Mucosa of gallbladder (tissue), 1 donor: ENCODE measurements around the gene TTLL1. TPM values are rescaled to one million over a fixed set of nuclear protein-coding genes. Genes with fewer than 3 reads are reported as not detected.

Source experiments
- DNase-seq: peaks from one replicate; pipeline ENCODE4 v3.0.0-alpha.2; 2020; ENCODE audit warnings: low spot score
- total RNA-seq: library from RNA; stranded (reverse); gene quantifications from one replicate; pipeline ENCODE4 v1.2.1, GENCODE V29; 2021
- donor health status: DM: no; HTN: no; CAD: no.

The TTLL1 gene
- total RNA-seq: 5.9 TPM

GRCh38 chr22:43088984-43089717, at the start of gene TTLL1:
TTLL1 (minus strand) TSS chr22:43089391; CDS start chr22:43075586, 13,805 bp downstream.
- peak; percentile 90 for DNase-seq

- DNase-seq: no peak
These were observed 47.6 kb upstream of the TTLL1 start for GRCh38 chr22:43136801-43137200.

GRCh38 chr22:43136255-43136654, 47.1 kb upstream of the TTLL1 start:
- DNase-seq: no peak

GRCh38 chr22:43135565-43135964, 46.4 kb upstream of the TTLL1 start:
- DNase-seq: no peak

GRCh38 chr22:43134553-43134952, 45.4 kb upstream of the TTLL1 start:
- DNase-seq: no peak

- no peak for DNase-seq
These were observed 44.2 kb upstream of the TTLL1 start for GRCh38 chr22:43133401-43133800.

- no peak for DNase-seq
These were observed 42.7 kb upstream of the TTLL1 start for GRCh38 chr22:43131773-43132501.

GRCh38 chr22:43129426-43130425, 40.5 kb upstream of the TTLL1 start:
- no peak for DNase-seq

- DNase-seq: no peak
These were observed 39.8 kb upstream of the TTLL1 start for GRCh38 chr22:43128928-43129424.

- DNase-seq: no peak
These were observed 38.9 kb upstream of the TTLL1 start for GRCh38 chr22:43128116-43128515.

GRCh38 chr22:43127166-43127908, 38.1 kb upstream of the TTLL1 start:
- peak; percentile 78 for DNase-seq

- DNase-seq: peak; percentile 57
These were observed 37.4 kb upstream of the TTLL1 start for GRCh38 chr22:43126501-43127165.

GRCh38 chr22:43118953-43119458, 29.8 kb upstream of the TTLL1 start:
- no peak for DNase-seq

GRCh38 chr22:43118024-43118849, 29.0 kb upstream of the TTLL1 start:
- DNase-seq: peak; percentile 30

- no peak for DNase-seq
These were observed 27.7 kb upstream of the TTLL1 start for GRCh38 chr22:43116932-43117331.

- peak; percentile 77 for DNase-seq
These were observed 25.8 kb upstream of the TTLL1 start for GRCh38 chr22:43114958-43115357.

- DNase-seq: peak; percentile 42
These were observed 24.5 kb upstream of the TTLL1 start for GRCh38 chr22:43113526-43114251.

GRCh38 chr22:43110927-43111623, 21.9 kb upstream of the TTLL1 start:
- peak; percentile 47 for DNase-seq
